ENCODE results near the gene SSBP3.

- TF ChIP-seq CTCF (IDR thresholded peaks at IDR 0.05) (no peak), POLR2A (IDR thresholded peaks at IDR 0.05) (no peak)
Observed at GRCh38 chr1:54395281-54395934, 10.8 kb downstream of the SSBP3 start.
